GM18517 (cell line): ENCODE results near the gene SEPTIN1.

Experiments used
- ATAC-seq: cut with Tn5 transposase; IDR thresholded peaks from one replicate; pipeline ENCODE4 v1.9.1; 2021; ENCODE audit warnings: mild to moderate bottlenecking, moderate library complexity; ENCODE audit not compliant: unreplicated experiment

Gene SEPTIN1

GRCh38 chr16:30382111-30382881 is at the start of gene SEPTIN1:
Gene SEPTIN1 (minus strand): TSS chr16:30382561. CDS start chr16:30382542, 19 bp downstream.
- no peak for ATAC-seq

- no peak for ATAC-seq
Measured at GRCh38 chr16:30430428-30430970, 48.1 kb upstream of the SEPTIN1 start.

- peak; percentile 93 for ATAC-seq
Measured at GRCh38 chr16:30429678-30430427, 47.5 kb upstream of the SEPTIN1 start, which contains the start of gene DCTPP1. Gene DCTPP1 (minus strand): TSS chr16:30430030. CDS start chr16:30429980, 50 bp downstream.

- no peak for ATAC-seq
Measured at GRCh38 chr16:30429418-30429677, 47.0 kb upstream of the SEPTIN1 start.

- ATAC-seq: no peak
Measured at GRCh38 chr16:30428055-30428454, 45.7 kb upstream of the SEPTIN1 start.

GRCh38 chr16:30421010-30421409 is 38.6 kb upstream of the SEPTIN1 start:
- ATAC-seq: no peak

- ATAC-seq: no peak
Measured at GRCh38 chr16:30418350-30419181, 36.2 kb upstream of the SEPTIN1 start.

GRCh38 chr16:30417529-30418349 is 35.4 kb upstream of the SEPTIN1 start:
- peak; percentile 70 for ATAC-seq

GRCh38 chr16:30416624-30417528 is 34.5 kb upstream of the SEPTIN1 start:
- ATAC-seq: no peak

GRCh38 chr16:30416047-30416603 is 33.8 kb upstream of the SEPTIN1 start:
- no peak for ATAC-seq

- ATAC-seq: no peak
Measured at GRCh38 chr16:30414159-30414558, 31.8 kb upstream of the SEPTIN1 start.

- no peak for ATAC-seq
Measured at GRCh38 chr16:30413112-30413806, 30.9 kb upstream of the SEPTIN1 start.

- ATAC-seq: no peak
Measured at GRCh38 chr16:30409125-30410060, 27.0 kb upstream of the SEPTIN1 start.

- no peak for ATAC-seq
Measured at GRCh38 chr16:30407804-30408534, 25.6 kb upstream of the SEPTIN1 start.

- ATAC-seq: peak; percentile 63
Measured at GRCh38 chr16:30407102-30407803, 24.9 kb upstream of the SEPTIN1 start, which contains the start of gene ZNF771. Gene ZNF771 (plus strand): TSS chr16:30407606. CDS start chr16:30408054, 448 bp downstream.

GRCh38 chr16:30406795-30407101 is 24.4 kb upstream of the SEPTIN1 start:
- peak; percentile 20 for ATAC-seq
